Endothelial cell of umbilical vein (primary cell): Measurements from ENCODE around the gene CHRD. TPM values are rescaled to one million over a fixed set of nuclear protein-coding genes. Genes with fewer than 3 reads are reported as not detected.

Experiments
- BruUV-seq: library from RNA; stranded (reverse); fragments of 400-500 nt; replicated peaks from 2 replicates; lab custom pipeline; 2021; lab: Mats Ljungman, UMichigan
- CTCF ChIA-PET: fragments of 300-600, 350-600 bp; sonication (Branson Sonifier 250); formaldehyde crosslinking; loops from one replicate; lab custom pipeline; 2021; ENCODE audit warnings: antibody characterized with exemption, inconsistent platforms; lab: Charles Lee
- POLR2A ChIA-PET: fragments of 300-600, 350-600 bp; sonication (Branson Sonifier 250); formaldehyde crosslinking; loops from one replicate; lab custom pipeline; 2021; ENCODE audit warnings: antibody characterized with exemption, inconsistent platforms; lab: Charles Lee
- DNase-seq: peaks from one replicate; pipeline ENCODE4 v3.0.0-alpha.2; 2011; ENCODE audit warnings: low read depth, low spot score
- FAIRE-seq: peaks from 2 replicates; lab custom pipeline; 2011; peaks lifted over from hg19 to GRCh38; lab: Jason Lieb, UNC
- H2AFZ ChIP-seq: 2 replicates; pipeline ENCODE4 v1.6.0; 2012; ENCODE audit warnings: low read depth, low read length, control low read depth, inconsistent platforms
- H3K27ac ChIP-seq: 2 replicates; pipeline ENCODE4 v1.5.1; 2011; ENCODE audit warnings: low read depth, mild to moderate bottlenecking, control low read depth, low read length, moderate library complexity; ENCODE audit not compliant: insufficient read depth
- H3K27me3 ChIP-seq, 2 experiments: 2 replicates each; pipeline versions ENCODE4 v1.6.0 to v1.6.1; 2011; ENCODE audit warnings: low read length in 2 of 2, mixed read lengths in 1 of 2; ENCODE audit not compliant: control insufficient read depth in 2 of 2, insufficient read depth in 2 of 2
- H3K36me3 ChIP-seq, 2 experiments: 2 replicates in 1 of 2; 3 replicates in 1 of 2; pipeline ENCODE4 v1.5.1; 2011; ENCODE audit warnings: low read length in 2 of 2, mild to moderate bottlenecking in 1 of 2, moderate library complexity in 1 of 2; ENCODE audit not compliant: control insufficient read depth in 2 of 2, insufficient read depth in 2 of 2; ENCODE audit errors: extremely low read depth in 1 of 2
- H3K4me1 ChIP-seq: 3 replicates; pipeline ENCODE4 v1.5.1; 2011; ENCODE audit warnings: mild to moderate bottlenecking, low read length; ENCODE audit not compliant: control insufficient read depth, insufficient read depth; ENCODE audit errors: extremely low read depth
- H3K4me2 ChIP-seq: 2 replicates; pipeline ENCODE4 v1.6.1; 2011; ENCODE audit warnings: low read length, control low read depth, mixed read lengths; ENCODE audit not compliant: insufficient read depth
- H3K4me3 ChIP-seq, 3 experiments: fragments of 200-600 bp in 1 of 3; sonication (generic), shearing (Covaris generic) in 1 of 3; replicated peaks in 1 of 3; 2 replicates each; pipeline ENCODE4 v1.5.1; 2011 to 2016; ENCODE audit warnings: control low read depth in 3 of 3, low read length in 3 of 3, mild to moderate bottlenecking in 2 of 3, inconsistent platforms in 1 of 3, low read depth in 1 of 3, moderate library complexity in 1 of 3; ENCODE audit not compliant: insufficient read depth in 1 of 3
- H3K79me2 ChIP-seq: 2 replicates; pipeline ENCODE4 v1.6.0; 2012; ENCODE audit warnings: low read length, inconsistent platforms; ENCODE audit not compliant: control insufficient read depth, insufficient read depth
- H3K9ac ChIP-seq: replicated peaks from 2 replicates; pipeline ENCODE3; 2011; ENCODE audit warnings: low read length, control low read depth; ENCODE audit not compliant: insufficient read depth; ENCODE audit errors: extremely low read depth
- H3K9me1 ChIP-seq: replicated peaks from 3 replicates; pipeline ENCODE4 v1.6.0; 2011; ENCODE audit warnings: mild to moderate bottlenecking, low read length; ENCODE audit not compliant: control insufficient read depth, insufficient read depth; ENCODE audit errors: extremely low read depth
- H3K9me3 ChIP-seq: replicated peaks from 2 replicates; pipeline ENCODE4 v1.5.1; 2012; ENCODE audit warnings: low read length, inconsistent platforms; ENCODE audit not compliant: control insufficient read depth, insufficient read depth
- H4K20me1 ChIP-seq: replicated peaks from 2 replicates; pipeline ENCODE3; 2011; ENCODE audit warnings: mild to moderate bottlenecking, low read length; ENCODE audit not compliant: control insufficient read depth, insufficient read depth; ENCODE audit errors: extremely low read depth
- CTCF ChIP-seq, 2 donors: IDR thresholded peaks; 1 replicate in 1 of 2; 2 replicates in 1 of 2; pipeline ENCODE4 v1.5.1; 2011; ENCODE audit warnings: low read length in 2 of 2, mild to moderate bottlenecking in 2 of 2, moderate library complexity in 2 of 2, control low read depth in 1 of 2, inconsistent platforms in 1 of 2, low read depth in 1 of 2; ENCODE audit not compliant: insufficient read depth in 1 of 2; ENCODE audit errors: extremely low read depth in 1 of 2
- EZH2 ChIP-seq: IDR thresholded peaks from 2 replicates; pipeline ENCODE4 v1.6.1; 2012; ENCODE audit warnings: borderline replicate concordance, low read depth, mild to moderate bottlenecking, moderate library complexity, low read length, inconsistent platforms; ENCODE audit not compliant: severe bottlenecking
- FOS ChIP-seq: IDR thresholded peaks from 2 replicates; pipeline ENCODE4 v1.6.1; 2011; ENCODE audit warnings: mild to moderate bottlenecking, low read length, moderate library complexity, borderline replicate concordance; ENCODE audit not compliant: insufficient read depth
- GATA2 ChIP-seq: IDR thresholded peaks from 2 replicates; pipeline ENCODE4 v1.7.0; 2011; ENCODE audit warnings: low read depth, mild to moderate bottlenecking, moderate library complexity, mixed read lengths, low read length; ENCODE audit not compliant: insufficient read length, insufficient read depth
- JUN ChIP-seq: IDR thresholded peaks from 2 replicates; pipeline ENCODE4 v1.6.1; 2011; ENCODE audit warnings: borderline replicate concordance, low read depth; ENCODE audit not compliant: insufficient read length, insufficient read depth
- MYC ChIP-seq: IDR thresholded peaks from one replicate; pipeline ENCODE4 v1.6.1; 2011; ENCODE audit warnings: mild to moderate bottlenecking, low read depth, low read length
- POLR2A ChIP-seq: IDR thresholded peaks from 2 replicates; pipeline ENCODE4 v1.6.1; 2012; ENCODE audit warnings: low read depth, mild to moderate bottlenecking, control low read depth, low read length
- POLR2AphosphoS5 ChIP-seq: IDR thresholded peaks from 2 replicates; pipeline ENCODE4 v1.6.1; 2012; ENCODE audit warnings: low read depth, mild to moderate bottlenecking, control low read depth, low read length, moderate library complexity; ENCODE audit not compliant: insufficient read depth
- dilution Hi-C: fragments of 300-500 bp; cut with MboI; formaldehyde crosslinking; loops from one replicate; pipeline ENCODE4 v1.15.0; 2019; ENCODE audit warnings: low sequenced_read_pairs; ENCODE audit not compliant: extremely low pct_ligation_motif_present
- intact Hi-C: fragments of 100-400 bp; cut with micrococcal nuclease; formaldehyde crosslinking; loops from one replicate; pipeline ENCODE4 v1.10.0; 2022
- polyA plus RNA-seq, 4 experiments: library from polyadenylated mRNA; depleted of rRNA in 3 of 4; stranded (reverse) in 3 of 4; unstranded in 1 of 4; fragments of >200 nt; gene quantifications; 2 replicates each; pipeline versions ENCODE4 v1.2.1 to v1.2.3, GENCODE V29; 2011 to 2012; ENCODE audit warnings: missing spikeins in 1 of 4
- total RNA-seq: library from RNA; stranded (reverse); gene quantifications from 2 replicates; pipeline ENCODE4 v1.2.3, GENCODE V29; 2021
- TF ChIP-seq, protein P1 (sequence below): IDR thresholded peaks from 2 replicates; pipeline ENCODE4 v1.6.1; 2011; ENCODE audit not compliant: insufficient read depth, insufficient read length

Gene CHRD
- total and polyA plus RNA-seq, 2 donors (not counting 3 experiments of a cell fraction or from before 2014, with no cell fraction given) = 0.40 to 0.54 TPM

DNA sequence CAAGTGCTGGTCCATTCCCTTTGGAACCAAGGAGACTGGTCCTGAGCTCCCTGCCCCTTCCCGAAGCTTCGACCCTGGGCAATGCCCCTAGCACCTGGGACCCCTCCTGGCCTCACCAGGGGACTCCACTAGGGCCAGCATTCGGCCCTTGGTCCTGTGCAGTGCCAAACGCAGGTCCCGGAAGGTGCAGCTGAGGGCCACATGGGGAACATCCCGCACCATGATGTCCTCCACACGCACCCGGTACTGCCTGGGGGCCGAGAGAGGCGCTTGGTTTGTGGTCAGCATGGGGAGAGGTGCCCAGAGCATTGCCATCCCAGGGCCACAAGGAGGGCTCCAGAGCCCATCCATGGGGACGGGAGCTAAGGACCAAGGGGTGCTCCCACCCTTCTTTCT, 26.3 kb upstream of the CHRD start:
- intact Hi-C loops = no loop called here
- no peak overlapping the region for H3K4me2 ChIP-seq
- H3K27me3 ChIP-seq = no peaks in the 10 kb centered on the region
- H2AFZ ChIP-seq = no peak overlapping the region
- H3K9me1 ChIP-seq = no peaks in the 10 kb centered on the region
- H3K4me3 ChIP-seq = no peak overlapping the region
- H3K36me3 ChIP-seq = peaks cover 0 to 3% of the 10 kb centered on the region in 2 experiments
- H3K79me2 ChIP-seq = no peaks in the 10 kb centered on the region
- H3K4me1 ChIP-seq = no peaks in the 10 kb centered on the region
- H3K9ac ChIP-seq = no peak overlapping the region
- CTCF ChIA-PET = interaction anchor here (0.8 to 2.6 kb wide), 18 partner anchors 8 to 188 kb away, joined by 3 to 11 read pairs (median 5); partner anchors contain the start of gene FAM131A
- no peak for TF ChIP-seq POLR2AphosphoS5
- TF ChIP-seq, protein P1, sequence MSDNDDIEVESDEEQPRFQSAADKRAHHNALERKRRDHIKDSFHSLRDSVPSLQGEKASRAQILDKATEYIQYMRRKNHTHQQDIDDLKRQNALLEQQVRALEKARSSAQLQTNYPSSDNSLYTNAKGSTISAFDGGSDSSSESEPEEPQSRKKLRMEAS = no peak
- no peak for TF ChIP-seq POLR2A
- TF ChIP-seq EZH2 = no peak
- no peak for TF ChIP-seq FOS
- TF ChIP-seq CTCF (IDR thresholded peaks at IDR 0.05; ENCODE audit: extremely low read depth in 1 of 2, insufficient read depth in 1 of 2, low read depth in 1 of 2, low read length in 2 of 2) = no peak
- TF ChIP-seq MYC = no peak
- no peak for TF ChIP-seq GATA2
- TF ChIP-seq JUN = no peak
- H4K20me1 ChIP-seq = no peaks in the 10 kb centered on the region
- no TSS peak for BruUV-seq
- no peak for FAIRE-seq
- no peak for DNase-seq
- H3K27ac ChIP-seq = no peak overlapping the region
- dilution Hi-C loops = no loop called here
- POLR2A ChIA-PET = no interaction called here
- H3K9me3 ChIP-seq = no peaks in the 10 kb centered on the region
